ENCODE data around the gene PHAX.
"Not testable (repeated sequence)": the region's sequence is repeated elsewhere in the genome, so short reads cannot be mapped to it uniquely, and the experiment has no call there.

PHAX gene

DNA sequence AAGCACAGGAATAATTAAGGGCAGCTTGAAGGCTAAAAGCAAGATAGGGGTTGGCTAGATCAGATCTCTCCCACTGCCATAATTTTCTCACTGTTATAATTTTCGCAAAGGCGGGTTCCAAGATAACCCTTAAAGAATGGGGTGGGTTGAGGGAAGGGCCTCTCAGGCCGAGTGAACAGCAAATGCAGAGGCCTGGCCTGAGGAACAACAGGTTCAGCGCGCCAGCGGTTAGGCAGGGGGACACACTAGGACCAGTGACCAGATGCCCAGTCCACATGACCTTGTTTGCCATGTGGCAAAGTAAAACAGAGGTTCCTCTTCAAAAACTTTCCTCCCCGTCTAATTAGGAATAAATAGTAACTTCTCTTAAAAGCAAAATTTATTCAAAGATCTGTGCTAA is 1.2 kb upstream of the PHAX start:
- Histone ChIP-seq H3K27ac (replicated peaks) (no peak overlapping the region), H3K27me3 (ENCODE audit: insufficient read depth, poor library complexity, severe bottlenecking) (peaks cover 3% of the 10 kb centered on the region), H3K4me3 (replicated peaks; ENCODE audit: insufficient read depth, low read length) (no peak overlapping the region)
- no peak for TF ChIP-seq SPI1 (IDR thresholded peaks at IDR 0.05; ENCODE audit: borderline replicate concordance, low read depth)
- TF ChIP-seq, protein P1, sequence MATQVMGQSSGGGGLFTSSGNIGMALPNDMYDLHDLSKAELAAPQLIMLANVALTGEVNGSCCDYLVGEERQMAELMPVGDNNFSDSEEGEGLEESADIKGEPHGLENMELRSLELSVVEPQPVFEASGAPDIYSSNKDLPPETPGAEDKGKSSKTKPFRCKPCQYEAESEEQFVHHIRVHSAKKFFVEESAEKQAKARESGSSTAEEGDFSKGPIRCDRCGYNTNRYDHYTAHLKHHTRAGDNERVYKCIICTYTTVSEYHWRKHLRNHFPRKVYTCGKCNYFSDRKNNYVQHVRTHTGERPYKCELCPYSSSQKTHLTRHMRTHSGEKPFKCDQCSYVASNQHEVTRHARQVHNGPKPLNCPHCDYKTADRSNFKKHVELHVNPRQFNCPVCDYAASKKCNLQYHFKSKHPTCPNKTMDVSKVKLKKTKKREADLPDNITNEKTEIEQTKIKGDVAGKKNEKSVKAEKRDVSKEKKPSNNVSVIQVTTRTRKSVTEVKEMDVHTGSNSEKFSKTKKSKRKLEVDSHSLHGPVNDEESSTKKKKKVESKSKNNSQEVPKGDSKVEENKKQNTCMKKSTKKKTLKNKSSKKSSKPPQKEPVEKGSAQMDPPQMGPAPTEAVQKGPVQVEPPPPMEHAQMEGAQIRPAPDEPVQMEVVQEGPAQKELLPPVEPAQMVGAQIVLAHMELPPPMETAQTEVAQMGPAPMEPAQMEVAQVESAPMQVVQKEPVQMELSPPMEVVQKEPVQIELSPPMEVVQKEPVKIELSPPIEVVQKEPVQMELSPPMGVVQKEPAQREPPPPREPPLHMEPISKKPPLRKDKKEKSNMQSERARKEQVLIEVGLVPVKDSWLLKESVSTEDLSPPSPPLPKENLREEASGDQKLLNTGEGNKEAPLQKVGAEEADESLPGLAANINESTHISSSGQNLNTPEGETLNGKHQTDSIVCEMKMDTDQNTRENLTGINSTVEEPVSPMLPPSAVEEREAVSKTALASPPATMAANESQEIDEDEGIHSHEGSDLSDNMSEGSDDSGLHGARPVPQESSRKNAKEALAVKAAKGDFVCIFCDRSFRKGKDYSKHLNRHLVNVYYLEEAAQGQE (IDR thresholded peaks at IDR 0.05; ENCODE audit: insufficient replicate concordance, low read depth): no peak
- TF ChIP-seq, protein P2, sequence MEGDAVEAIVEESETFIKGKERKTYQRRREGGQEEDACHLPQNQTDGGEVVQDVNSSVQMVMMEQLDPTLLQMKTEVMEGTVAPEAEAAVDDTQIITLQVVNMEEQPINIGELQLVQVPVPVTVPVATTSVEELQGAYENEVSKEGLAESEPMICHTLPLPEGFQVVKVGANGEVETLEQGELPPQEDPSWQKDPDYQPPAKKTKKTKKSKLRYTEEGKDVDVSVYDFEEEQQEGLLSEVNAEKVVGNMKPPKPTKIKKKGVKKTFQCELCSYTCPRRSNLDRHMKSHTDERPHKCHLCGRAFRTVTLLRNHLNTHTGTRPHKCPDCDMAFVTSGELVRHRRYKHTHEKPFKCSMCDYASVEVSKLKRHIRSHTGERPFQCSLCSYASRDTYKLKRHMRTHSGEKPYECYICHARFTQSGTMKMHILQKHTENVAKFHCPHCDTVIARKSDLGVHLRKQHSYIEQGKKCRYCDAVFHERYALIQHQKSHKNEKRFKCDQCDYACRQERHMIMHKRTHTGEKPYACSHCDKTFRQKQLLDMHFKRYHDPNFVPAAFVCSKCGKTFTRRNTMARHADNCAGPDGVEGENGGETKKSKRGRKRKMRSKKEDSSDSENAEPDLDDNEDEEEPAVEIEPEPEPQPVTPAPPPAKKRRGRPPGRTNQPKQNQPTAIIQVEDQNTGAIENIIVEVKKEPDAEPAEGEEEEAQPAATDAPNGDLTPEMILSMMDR (IDR thresholded peaks at IDR 0.05; ENCODE audit: insufficient read depth, low read length): no peak
- TF ChIP-seq POLR2AphosphoS5 (IDR thresholded peaks at IDR 0.05; ENCODE audit: low read depth): no peak
- no peak for TF ChIP-seq GABPA (IDR thresholded peaks at IDR 0.05; ENCODE audit: low read depth)
- no peak for DNase-seq (ENCODE audit: low read depth in 1 of 2, low spot score in 1 of 2)

DNA sequence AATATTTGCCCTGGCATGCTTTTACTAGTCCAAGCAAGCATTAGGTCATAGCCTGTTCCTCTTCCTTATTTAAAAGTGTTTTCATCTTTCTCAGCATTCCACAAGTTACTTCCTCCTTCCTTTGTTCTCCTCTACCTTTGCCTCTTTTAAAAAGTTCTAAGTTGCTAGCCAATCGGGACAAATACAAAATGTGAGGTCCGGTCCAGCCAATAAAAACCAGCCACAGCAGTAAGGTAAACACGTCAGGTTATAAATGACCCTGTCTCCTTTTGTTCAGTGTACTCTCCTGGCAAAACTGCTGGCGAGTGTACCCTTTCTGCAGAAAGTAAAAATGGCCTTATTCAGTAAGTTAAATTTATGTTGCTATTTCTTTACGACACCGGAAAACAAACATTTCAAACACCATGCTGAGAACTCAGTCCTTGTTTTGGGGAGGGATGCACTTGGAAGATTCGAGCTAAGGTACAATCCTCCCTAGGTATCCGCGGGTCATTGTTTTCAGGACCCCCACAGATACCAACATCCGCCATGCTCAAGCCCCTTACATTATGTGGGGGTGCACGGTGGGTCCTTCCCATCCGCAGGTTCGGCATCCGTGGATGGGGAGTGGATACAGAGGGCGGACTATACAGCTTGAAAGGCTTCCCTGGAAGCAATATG is 646 bp upstream of the PHAX start:
- peak; percentile 1 to 12 for DNase-seq (ENCODE audit: low read depth in 1 of 2, low spot score in 1 of 2)
- H3K4me3 ChIP-seq (replicated peaks; ENCODE audit: insufficient read depth, low read length); H3K27ac ChIP-seq (replicated peaks); H3K27me3 ChIP-seq (ENCODE audit: insufficient read depth, poor library complexity, severe bottlenecking): not testable (repeated sequence)

DNA sequence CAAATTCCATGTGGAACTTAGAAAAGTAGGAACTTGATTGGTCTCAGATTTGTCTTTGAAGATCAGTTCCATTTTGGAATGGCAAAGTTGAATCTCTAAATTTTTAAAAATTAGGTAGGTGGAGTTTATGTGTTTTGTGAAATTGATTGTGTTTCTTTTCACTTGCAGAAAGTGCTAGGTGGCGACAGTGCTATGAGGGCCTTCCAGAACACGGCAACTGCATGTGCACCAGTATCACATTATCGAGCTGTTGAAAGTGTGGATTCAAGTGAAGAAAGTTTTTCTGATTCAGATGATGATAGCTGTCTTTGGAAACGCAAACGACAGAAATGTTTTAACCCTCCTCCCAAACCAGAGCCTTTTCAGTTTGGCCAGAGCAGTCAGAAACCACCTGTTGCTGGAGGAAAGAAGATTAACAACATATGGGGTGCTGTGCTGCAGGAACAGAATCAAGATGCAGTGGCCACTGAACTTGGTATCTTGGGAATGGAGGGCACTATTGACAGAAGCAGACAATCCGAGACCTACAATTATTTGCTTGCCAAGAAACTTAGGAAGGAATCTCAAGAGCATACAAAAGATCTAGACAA is 2.8 kb downstream of the PHAX start:
- TF ChIP-seq POLR2AphosphoS5 (IDR thresholded peaks at IDR 0.05; ENCODE audit: low read depth) (no peak), SPI1 (IDR thresholded peaks at IDR 0.05; ENCODE audit: borderline replicate concordance, low read depth) (no peak), GABPA (IDR thresholded peaks at IDR 0.05; ENCODE audit: low read depth) (no peak)
- TF ChIP-seq, protein P2 (IDR thresholded peaks at IDR 0.05; ENCODE audit: insufficient read depth, low read length): no peak
- TF ChIP-seq, protein P1 (IDR thresholded peaks at IDR 0.05; ENCODE audit: insufficient replicate concordance, low read depth): no peak
- no peak overlapping the region for H3K4me3 ChIP-seq (replicated peaks; ENCODE audit: insufficient read depth, low read length)
- no peaks in the 10 kb centered on the region for H3K27me3 ChIP-seq (ENCODE audit: insufficient read depth, poor library complexity, severe bottlenecking)
- H3K27ac ChIP-seq (replicated peaks): no peak overlapping the region
- no peak for DNase-seq (ENCODE audit: low read depth in 1 of 2, low spot score in 1 of 2)

DNA sequence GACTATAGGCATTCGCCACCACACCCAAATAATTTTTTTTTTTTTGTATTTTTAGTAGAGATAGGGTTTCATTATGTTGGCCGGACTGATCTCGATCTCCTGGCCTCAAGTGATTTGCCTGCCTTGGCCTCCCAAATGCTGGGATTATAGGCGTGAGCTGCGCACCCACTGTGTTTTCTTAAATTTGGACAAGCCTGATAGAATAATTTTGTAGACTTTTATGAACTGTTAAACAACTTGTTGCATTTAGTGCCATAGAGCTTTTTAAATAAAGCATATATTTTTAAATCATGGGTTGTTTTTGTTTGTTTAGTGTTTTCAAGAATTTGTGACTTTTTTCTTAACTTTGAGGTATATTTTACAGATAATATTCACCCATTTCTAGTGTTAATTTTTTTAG is 4.8 kb downstream of the PHAX start:
- H3K4me3 ChIP-seq (replicated peaks; ENCODE audit: insufficient read depth, low read length): no peak overlapping the region
- no peaks in the 10 kb centered on the region for H3K27me3 ChIP-seq (ENCODE audit: insufficient read depth, poor library complexity, severe bottlenecking)
- TF ChIP-seq, protein P2 (IDR thresholded peaks at IDR 0.05; ENCODE audit: insufficient read depth, low read length): no peak
- TF ChIP-seq SPI1 (IDR thresholded peaks at IDR 0.05; ENCODE audit: borderline replicate concordance, low read depth) (no peak), POLR2AphosphoS5 (IDR thresholded peaks at IDR 0.05; ENCODE audit: low read depth) (no peak), GABPA (IDR thresholded peaks at IDR 0.05; ENCODE audit: low read depth) (no peak)
- TF ChIP-seq, protein P1 (IDR thresholded peaks at IDR 0.05; ENCODE audit: insufficient replicate concordance, low read depth): no peak
- H3K27ac ChIP-seq (replicated peaks): no peak overlapping the region
- DNase-seq (ENCODE audit: low read depth in 1 of 2, low spot score in 1 of 2): no peak

All from HL-60 (cell line).